ENCODE data around the gene KCNN3.

- TF ChIP-seq CTCF (IDR thresholded peaks at IDR 0.05) (peak in 2 of 6 experiments; percentile 14 to 15), POLR2A (IDR thresholded peaks at IDR 0.05) (no peak)
Observed at GRCh38 chr1:154749078-154749760, 120.9 kb downstream of the KCNN3 start.
